HEK293T (cell line): Measurements from ENCODE around the gene CDADC1.

Source experiments
- FOXM1 ChIP-seq: fragments of 450-650 bp; IDR thresholded peaks from 2 replicates; pipeline ENCODE4 v1.6.1; 2017; ENCODE audit warnings: mild to moderate bottlenecking, borderline replicate concordance
- L3MBTL2 ChIP-seq: fragments of 450-650 bp; conservative IDR thresholded peaks from 2 replicates; pipeline ENCODE4 v1.6.1; 2016; ENCODE audit warnings: mild to moderate bottlenecking
- SP1 ChIP-seq: fragments of 450-650 bp; IDR thresholded peaks from 2 replicates; pipeline ENCODE4 v1.6.1; 2017
- SUZ12 ChIP-seq: fragments of 450-650 bp; IDR thresholded peaks from 2 replicates; pipeline ENCODE4 v1.6.1; 2016; ENCODE audit warnings: mild to moderate bottlenecking
- TARDBP ChIP-seq: fragments of 450-650 bp; IDR thresholded peaks from 2 replicates; pipeline ENCODE4 v1.6.1; 2016

- TF ChIP-seq SUZ12 = no peak
- TF ChIP-seq TARDBP = no peak
- no peak for TF ChIP-seq L3MBTL2
- no peak for TF ChIP-seq SP1
- TF ChIP-seq FOXM1 = no peak
Observed at GRCh38 chr13:49341517-49341916, 93.8 kb downstream of the CDADC1 start.
